ENCODE measurements around the gene TNFRSF1A.
"Not testable (repeated sequence)": the region's sequence is repeated elsewhere in the genome, so short reads cannot be mapped to it uniquely, and the experiment has no call there.

TNFRSF1A gene

GRCh38 chr12:6340745-6341416, 995 bp downstream of the TNFRSF1A start:
- peak overlapping the region; percentile 89 for H3K4me3 ChIP-seq (ENCODE audit: low read depth, low read length)
- H3K9ac ChIP-seq (ENCODE audit: low read length), result peak overlapping the region; percentile 89
- H3K27me3 ChIP-seq (ENCODE audit: control insufficient read depth, insufficient read depth, low read length), result no peaks in the 10 kb centered on the region
- H3K4me1 ChIP-seq (ENCODE audit: control insufficient read depth, insufficient read depth, low read length), result peaks cover 64% of the 10 kb centered on the region
- no peaks in the 10 kb centered on the region for H3K36me3 ChIP-seq (ENCODE audit: control insufficient read depth, insufficient read depth, low read length)
- H3K27ac ChIP-seq (ENCODE audit: low read depth, low read length), result peak overlapping the region; percentile 78; the same call in 1 of the 2 replicates
- no peaks in the 10 kb centered on the region for H3K9me3 ChIP-seq (ENCODE audit: control insufficient read depth, insufficient read depth, low read depth, low read length)

GRCh38 chr12:6340032-6340638, 1.7 kb downstream of the TNFRSF1A start:
- peak overlapping the region; percentile 89 for H3K4me3 ChIP-seq (ENCODE audit: low read depth, low read length)
- peaks cover 69% of the 10 kb centered on the region for H3K4me1 ChIP-seq (ENCODE audit: control insufficient read depth, insufficient read depth, low read length)
- H3K36me3 ChIP-seq (ENCODE audit: control insufficient read depth, insufficient read depth, low read length), result no peaks in the 10 kb centered on the region
- H3K9ac ChIP-seq (ENCODE audit: low read length), result peak overlapping the region; percentile 89
- no peaks in the 10 kb centered on the region for H3K9me3 ChIP-seq (ENCODE audit: control insufficient read depth, insufficient read depth, low read depth, low read length)
- H3K27ac ChIP-seq (ENCODE audit: low read depth, low read length), result no peak overlapping the region
- no peaks in the 10 kb centered on the region for H3K27me3 ChIP-seq (ENCODE audit: control insufficient read depth, insufficient read depth, low read length)

GRCh38 chr12:6338955-6339354, 2.9 kb downstream of the TNFRSF1A start:
- H3K36me3 ChIP-seq (ENCODE audit: control insufficient read depth, insufficient read depth, low read length), result peaks cover 4% of the 10 kb centered on the region

GRCh38 chr12:6338536-6338935, 3.3 kb downstream of the TNFRSF1A start:
- H3K36me3 ChIP-seq (ENCODE audit: control insufficient read depth, insufficient read depth, low read length); H3K27me3 ChIP-seq (ENCODE audit: control insufficient read depth, insufficient read depth, low read length); H3K27ac ChIP-seq (ENCODE audit: low read depth, low read length); H3K9me3 ChIP-seq (ENCODE audit: control insufficient read depth, insufficient read depth, low read depth, low read length); H3K9ac ChIP-seq (ENCODE audit: low read length): not testable (repeated sequence)
- H3K4me3 ChIP-seq (ENCODE audit: low read depth, low read length), result peak overlapping the region; percentile 50; the same call in 1 of the 2 replicates
- peaks cover 68% of the 10 kb centered on the region for H3K4me1 ChIP-seq (ENCODE audit: control insufficient read depth, insufficient read depth, low read length)

More at GRCh38 chr12:6338955-6339354, 2.9 kb downstream of the TNFRSF1A start:
- Histone ChIP-seq H3K4me1 (ENCODE audit: control insufficient read depth, insufficient read depth, low read length) (peaks cover 73% of the 10 kb centered on the region), H3K9me3 (ENCODE audit: control insufficient read depth, insufficient read depth, low read depth, low read length) (no peaks in the 10 kb centered on the region), H3K4me3 (ENCODE audit: low read depth, low read length) (peak overlapping the region; percentile 89), H3K27ac (ENCODE audit: low read depth, low read length) (no peak overlapping the region), H3K27me3 (ENCODE audit: control insufficient read depth, insufficient read depth, low read length) (no peaks in the 10 kb centered on the region), H3K9ac (ENCODE audit: low read length) (peak overlapping the region; percentile 89)

GRCh38 chr12:6337958-6338433, 3.9 kb downstream of the TNFRSF1A start:
- Histone ChIP-seq H3K9me3 (ENCODE audit: control insufficient read depth, insufficient read depth, low read depth, low read length) (no peaks in the 10 kb centered on the region), H3K36me3 (ENCODE audit: control insufficient read depth, insufficient read depth, low read length) (peaks cover 14% of the 10 kb centered on the region), H3K9ac (ENCODE audit: low read length) (peak overlapping the region; percentile 6), H3K27me3 (ENCODE audit: control insufficient read depth, insufficient read depth, low read length) (no peaks in the 10 kb centered on the region), H3K4me1 (ENCODE audit: control insufficient read depth, insufficient read depth, low read length) (peaks cover 63% of the 10 kb centered on the region), H3K27ac (ENCODE audit: low read depth, low read length) (no peak overlapping the region), H3K4me3 (ENCODE audit: low read depth, low read length) (peak overlapping the region; percentile 50; the same call in 1 of the 2 replicates)

- peak overlapping the region; percentile 89 for H3K27ac ChIP-seq (ENCODE audit: low read depth, low read length)
Observed at GRCh38 chr12:6336889-6337853, 4.7 kb downstream of the TNFRSF1A start.

GRCh38 chr12:6336079-6336888, 5.6 kb downstream of the TNFRSF1A start:
- H3K4me3 ChIP-seq (ENCODE audit: low read depth, low read length), result peak overlapping the region; percentile 50
- H3K4me1 ChIP-seq (ENCODE audit: control insufficient read depth, insufficient read depth, low read length), result peaks cover 52% of the 10 kb centered on the region
- H3K27me3 ChIP-seq (ENCODE audit: control insufficient read depth, insufficient read depth, low read length), result no peaks in the 10 kb centered on the region
- peak overlapping the region; percentile 84 for H3K9ac ChIP-seq (ENCODE audit: low read length)
- peaks cover 28% of the 10 kb centered on the region for H3K36me3 ChIP-seq (ENCODE audit: control insufficient read depth, insufficient read depth, low read length)
- H3K27ac ChIP-seq (ENCODE audit: low read depth, low read length), result peak overlapping the region; percentile 89
- H3K9me3 ChIP-seq (ENCODE audit: control insufficient read depth, insufficient read depth, low read depth, low read length), result no peaks in the 10 kb centered on the region

More at GRCh38 chr12:6336889-6337853, 4.7 kb downstream of the TNFRSF1A start:
- Histone ChIP-seq H3K4me3 (ENCODE audit: low read depth, low read length) (peak overlapping the region; percentile 50), H3K27me3 (ENCODE audit: control insufficient read depth, insufficient read depth, low read length) (no peaks in the 10 kb centered on the region), H3K9me3 (ENCODE audit: control insufficient read depth, insufficient read depth, low read depth, low read length) (no peaks in the 10 kb centered on the region), H3K4me1 (ENCODE audit: control insufficient read depth, insufficient read depth, low read length) (peaks cover 55% of the 10 kb centered on the region), H3K9ac (ENCODE audit: low read length) (peak overlapping the region; percentile 84), H3K36me3 (ENCODE audit: control insufficient read depth, insufficient read depth, low read length) (peaks cover 21% of the 10 kb centered on the region)

GRCh38 chr12:6335451-6336078, 6.3 kb downstream of the TNFRSF1A start:
- H3K4me3 ChIP-seq (ENCODE audit: low read depth, low read length), result peak overlapping the region; percentile 50

GRCh38 chr12:6334940-6335450, 6.9 kb downstream of the TNFRSF1A start:
- Histone ChIP-seq H3K4me1 (ENCODE audit: control insufficient read depth, insufficient read depth, low read length) (peaks cover 53% of the 10 kb centered on the region), H3K27ac (ENCODE audit: low read depth, low read length) (peak overlapping the region; percentile 89), H3K9ac (ENCODE audit: low read length) (peak overlapping the region; percentile 84), H3K27me3 (ENCODE audit: control insufficient read depth, insufficient read depth, low read length) (no peaks in the 10 kb centered on the region), H3K4me3 (ENCODE audit: low read depth, low read length) (no peak overlapping the region), H3K9me3 (ENCODE audit: control insufficient read depth, insufficient read depth, low read depth, low read length) (no peaks in the 10 kb centered on the region), H3K36me3 (ENCODE audit: control insufficient read depth, insufficient read depth, low read length) (peaks cover 40% of the 10 kb centered on the region)

More at GRCh38 chr12:6335451-6336078, 6.3 kb downstream of the TNFRSF1A start:
- Histone ChIP-seq H3K4me1 (ENCODE audit: control insufficient read depth, insufficient read depth, low read length) (peaks cover 52% of the 10 kb centered on the region), H3K27ac (ENCODE audit: low read depth, low read length) (peak overlapping the region; percentile 89), H3K9ac (ENCODE audit: low read length) (peak overlapping the region; percentile 84), H3K27me3 (ENCODE audit: control insufficient read depth, insufficient read depth, low read length) (no peaks in the 10 kb centered on the region), H3K36me3 (ENCODE audit: control insufficient read depth, insufficient read depth, low read length) (peaks cover 34% of the 10 kb centered on the region), H3K9me3 (ENCODE audit: control insufficient read depth, insufficient read depth, low read depth, low read length) (no peaks in the 10 kb centered on the region)
